H9 (cell line): Measurements from ENCODE around the gene ETHE1. TPM values are rescaled to one million over a fixed set of nuclear protein-coding genes. Genes with fewer than 3 reads are reported as not detected.

Experiments used
- DNase-seq: peaks from one replicate; pipeline ENCODE4 v3.0.0-alpha.2; 2017
- H2AFZ ChIP-seq: one replicate; pipeline ENCODE4 v1.6.1; 2013; ENCODE audit warnings: mild to moderate bottlenecking, low read length, control low read depth, moderate library complexity
- H2AK5ac ChIP-seq: 2 replicates; pipeline ENCODE4 v1.6.1; 2013; ENCODE audit warnings: low read length, control low read depth, mixed read lengths; ENCODE audit not compliant: insufficient read length
- H2BK120ac ChIP-seq: one replicate; pipeline ENCODE4 v1.6.1; 2013; ENCODE audit warnings: low read depth, mild to moderate bottlenecking, low read length, control low read depth, inconsistent platforms; ENCODE audit not compliant: poor library complexity, severe bottlenecking
- H2BK12ac ChIP-seq: 2 replicates; pipeline ENCODE4 v1.6.1; 2013; ENCODE audit warnings: low read length, control low read depth, mixed read lengths, low read depth; ENCODE audit not compliant: insufficient read length
- H2BK15ac ChIP-seq: 2 replicates; pipeline ENCODE4 v1.6.1; 2013; ENCODE audit warnings: low read depth, low read length, control low read depth
- H2BK20ac ChIP-seq: one replicate; pipeline ENCODE4 v1.6.1; 2013; ENCODE audit warnings: low read depth, mild to moderate bottlenecking, low read length, control low read depth, inconsistent platforms; ENCODE audit not compliant: poor library complexity, severe bottlenecking
- H2BK5ac ChIP-seq: 2 replicates; pipeline ENCODE4 v1.6.1; 2013; ENCODE audit warnings: low read length, control low read depth, mixed read lengths; ENCODE audit not compliant: insufficient read length
- H3K14ac ChIP-seq: 2 replicates; pipeline ENCODE4 v1.6.1; 2013; ENCODE audit warnings: low read length, control low read depth; ENCODE audit not compliant: insufficient read depth
- H3K18ac ChIP-seq: 2 replicates; pipeline ENCODE4 v1.6.1; 2013; ENCODE audit warnings: low read depth, mild to moderate bottlenecking, mixed read lengths, low read length, control low read depth; ENCODE audit not compliant: insufficient read length
- H3K23ac ChIP-seq: 2 replicates; pipeline ENCODE4 v1.6.1; 2013; ENCODE audit warnings: low read length, control low read depth, mixed read lengths, low read depth; ENCODE audit not compliant: insufficient read length
- H3K23me2 ChIP-seq: 2 replicates; pipeline ENCODE4 v1.6.1; 2013; ENCODE audit warnings: low read depth, mild to moderate bottlenecking, mixed read lengths, low read length, control low read depth; ENCODE audit not compliant: insufficient read length, poor library complexity, severe bottlenecking
- H3K27ac ChIP-seq: 2 replicates; pipeline ENCODE4 v1.5.1; 2013; ENCODE audit warnings: low read length, control low read depth, mixed read lengths, low read depth; ENCODE audit not compliant: insufficient read length
- H3K27me3 ChIP-seq: 2 replicates; pipeline ENCODE4 v1.6.1; 2013; ENCODE audit warnings: low read length, control low read depth, inconsistent platforms; ENCODE audit not compliant: insufficient read depth
- H3K4ac ChIP-seq: 2 replicates; pipeline ENCODE4 v1.6.1; 2013; ENCODE audit warnings: low read depth, mild to moderate bottlenecking, control low read depth, inconsistent platforms, low read length, moderate library complexity
- H3K4me1 ChIP-seq: 2 replicates; pipeline ENCODE4 v1.6.1; 2013; ENCODE audit warnings: low read length, control low read depth, inconsistent platforms; ENCODE audit not compliant: insufficient read depth
- H3K4me2 ChIP-seq: 2 replicates; pipeline ENCODE4 v1.6.1; 2013; ENCODE audit warnings: low read length, control low read depth, mixed read lengths; ENCODE audit not compliant: insufficient read length, insufficient read depth
- H3K56ac ChIP-seq: 2 replicates; pipeline ENCODE4 v1.6.1; 2013; ENCODE audit warnings: low read depth, mild to moderate bottlenecking, mixed read lengths, low read length, control low read depth; ENCODE audit not compliant: insufficient read length
- H3K79me1 ChIP-seq: 2 replicates; pipeline ENCODE4 v1.6.1; 2013; ENCODE audit warnings: low read depth, mild to moderate bottlenecking, moderate library complexity, low read length, control low read depth, inconsistent platforms; ENCODE audit not compliant: insufficient read depth, poor library complexity, severe bottlenecking
- H3K79me2 ChIP-seq: 2 replicates; pipeline ENCODE4 v1.6.1; 2013; ENCODE audit warnings: low read length, control low read depth, inconsistent platforms; ENCODE audit not compliant: insufficient read depth
- H3K9ac ChIP-seq: 2 replicates; pipeline ENCODE4 v1.6.1; 2013; ENCODE audit warnings: low read length, control low read depth, mixed read lengths; ENCODE audit not compliant: insufficient read length; ENCODE audit errors: extremely low read depth
- H3K9me3 ChIP-seq: one replicate; pipeline ENCODE4 v1.6.1; 2013; ENCODE audit warnings: low read depth, low read length, inconsistent platforms; ENCODE audit not compliant: control insufficient read depth
- H3T11ph ChIP-seq: one replicate; pipeline ENCODE4 v1.6.1; 2013; ENCODE audit warnings: mild to moderate bottlenecking, low read length, control low read depth, inconsistent platforms
- H4K20me1 ChIP-seq: one replicate; pipeline ENCODE4 v1.6.1; 2013; ENCODE audit not compliant: control insufficient read depth, insufficient read length, insufficient read depth
- H4K5ac ChIP-seq: 2 replicates; pipeline ENCODE4 v1.6.1; 2013; ENCODE audit warnings: low read depth, mild to moderate bottlenecking, mixed read lengths, low read length, control low read depth; ENCODE audit not compliant: insufficient read length
- H4K8ac ChIP-seq: replicated peaks from 2 replicates; pipeline ENCODE4 v1.6.1; 2013; ENCODE audit warnings: low read length, control low read depth, mixed read lengths, low read depth; ENCODE audit not compliant: insufficient read length
- H4K91ac ChIP-seq: 2 replicates; pipeline ENCODE4 v1.6.1; 2013; ENCODE audit warnings: low read depth, mild to moderate bottlenecking, moderate library complexity, mixed read lengths, low read length, control low read depth; ENCODE audit not compliant: insufficient read length
- H3K27ac Mint-ChIP-seq, 3 experiments: 2 replicates in 2 of 3; 3 replicates in 1 of 3; pipeline ENCODE4 v1.8.0; 2020 to 2021; ENCODE audit warnings: mixed read lengths in 3 of 3, mild to moderate bottlenecking in 1 of 3, moderate library complexity in 1 of 3
- H3K27me3 Mint-ChIP-seq: 2 replicates; pipeline ENCODE4 v1.8.0; 2021; ENCODE audit warnings: low read depth, mild to moderate bottlenecking, moderate library complexity, mixed read lengths
- H3K36me3 Mint-ChIP-seq, 3 experiments: 2 replicates in 2 of 3; 3 replicates in 1 of 3; pipeline ENCODE4 v1.8.0; 2020 to 2021; ENCODE audit warnings: low read depth in 3 of 3, mixed read lengths in 3 of 3; ENCODE audit not compliant: insufficient read depth in 1 of 3
- H3K4me1 Mint-ChIP-seq, 2 experiments: 2 replicates each; pipeline ENCODE4 v1.8.0; 2020; ENCODE audit warnings: mixed read lengths in 2 of 2
- H3K4me3 Mint-ChIP-seq, 2 experiments: 2 replicates in 1 of 2; 3 replicates in 1 of 2; pipeline ENCODE4 v1.8.0; 2020 to 2021; ENCODE audit warnings: mild to moderate bottlenecking in 2 of 2, mixed read lengths in 2 of 2, moderate library complexity in 1 of 2
- H3K9me3 Mint-ChIP-seq, 2 experiments: 2 replicates in 1 of 2; 3 replicates in 1 of 2; pipeline ENCODE4 v1.8.0; 2020; ENCODE audit warnings: mild to moderate bottlenecking in 2 of 2, mixed read lengths in 2 of 2, moderate library complexity in 1 of 2
- CTCF ChIP-seq: fragments of 200-600 bp; sonication (generic); conservative IDR thresholded peaks from 3 replicates; pipeline ENCODE4 v1.8.0; 2021; ENCODE audit warnings: antibody characterized with exemption, mild to moderate bottlenecking
- WGBS: extraction: QIAGEN DNeasy Blood & Tissue Kit; methylation state at CpG from one replicate; pipeline ENCODE4 v1.1.7; 2013; ENCODE audit warnings: missing lambda C conversion rate, low lambda C conversion rate, mixed read lengths; ENCODE audit not compliant: insufficient read length; ENCODE audit errors: extremely low coverage; 5-methylcytosine and 5-hydroxymethylcytosine counted together
- total RNA-seq: library from RNA; stranded (reverse); gene quantifications from 2 replicates; pipeline ENCODE4 v1.2.1, GENCODE V29; 2021

ETHE1 gene
- total RNA-seq, 1 experiment from 2014 or later: 18.8 TPM

GRCh38 chr19:43469160-43469480, 57.9 kb downstream of the ETHE1 start:
- Histone ChIP-seq H4K5ac (no peak overlapping the region), H3K79me1 (no peaks in the 10 kb centered on the region), H3T11ph (no peak overlapping the region), H2BK20ac (no peak overlapping the region), H4K91ac (no peak overlapping the region), H3K4me2 (no peak overlapping the region), H3K18ac (no peak overlapping the region), H3K23me2 (peaks cover 3% of the 10 kb centered on the region), H3K23ac (no peak overlapping the region), H2AK5ac (no peak overlapping the region), H4K20me1 (no peaks in the 10 kb centered on the region), H4K8ac (no peak overlapping the region), H3K27me3 (no peaks in the 10 kb centered on the region; the same call in 1 of the 2 replicates), H3K14ac (no peak overlapping the region), H3K4me1 (no peaks in the 10 kb centered on the region), H3K9me3 (no peaks in the 10 kb centered on the region), H2BK5ac (no peak overlapping the region), H2BK12ac (no peak overlapping the region), H3K9ac (no peak overlapping the region), H2BK15ac (no peak overlapping the region), H3K27ac (no peak overlapping the region), H3K56ac (no peak overlapping the region), H2BK120ac (no peak overlapping the region), H2AFZ (no peak overlapping the region), H3K4ac (no peak overlapping the region), H3K79me2 (no peaks in the 10 kb centered on the region)
- Mint-ChIP-seq H3K4me1 (peaks cover 8 to 12% of the 10 kb centered on the region in 2 experiments), H3K27ac (no peak overlapping the region), H3K9me3 (no peaks in the 10 kb centered on the region), H3K4me3 (no peak overlapping the region), H3K27me3 (peaks cover 44% of the 10 kb centered on the region), H3K36me3 (no peaks in the 10 kb centered on the region)
- no CpG with 5 or more reads among the region's 1 CpG for WGBS
- TF ChIP-seq CTCF: no peak
- no peak for DNase-seq
